HG02970 (cell line): ENCODE data around the gene ITGBL1.
"Not testable (repeated sequence)": the region's sequence is repeated elsewhere in the genome, so short reads cannot be mapped to it uniquely, and the experiment has no call there.

Source experiments
- ATAC-seq: cut with Tn5 transposase; IDR thresholded peaks from one replicate; pipeline ENCODE4 v1.9.1; 2021; ENCODE audit warnings: mild to moderate bottlenecking, moderate library complexity, moderate number of reproducible peaks; ENCODE audit not compliant: unreplicated experiment, low FRiP score

Gene ITGBL1

DNA sequence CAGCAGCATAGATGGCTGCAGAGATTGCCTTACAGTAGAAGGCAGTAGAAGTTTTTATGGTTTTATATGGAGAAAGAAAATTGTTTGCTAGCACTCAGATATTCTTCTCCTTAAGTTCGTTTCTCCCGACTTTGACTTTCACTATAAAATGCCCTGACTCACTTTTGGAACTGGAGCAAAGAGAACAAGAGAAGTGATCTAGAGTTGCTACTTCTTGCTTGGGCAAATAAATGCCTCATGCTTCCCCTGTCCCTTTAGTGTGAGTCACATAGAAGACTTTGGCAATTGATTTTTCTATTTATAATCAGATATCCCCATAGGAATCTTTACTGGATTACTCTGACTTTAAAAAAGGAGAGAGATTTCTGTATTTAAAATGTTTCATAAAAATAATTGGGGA, 46.9 kb downstream of the ITGBL1 start:
- no peak for ATAC-seq

DNA sequence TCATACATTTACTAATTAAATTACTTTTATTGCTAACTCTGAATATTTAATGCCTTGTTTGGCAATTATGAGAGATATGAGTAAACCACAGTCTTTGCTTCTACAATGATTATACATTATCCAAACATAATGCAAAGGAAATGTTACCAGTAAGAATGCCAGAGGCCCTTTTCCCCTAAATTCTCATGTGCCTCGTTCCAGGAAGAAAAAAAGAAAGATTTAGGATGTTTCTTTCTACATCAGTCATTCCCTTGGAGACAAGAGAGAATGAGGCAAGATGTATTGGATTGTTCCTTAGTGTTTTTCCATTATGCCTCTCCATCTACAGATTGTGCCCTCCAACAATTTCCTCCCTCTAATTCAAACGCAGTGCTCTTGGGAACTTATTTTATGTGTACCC, 50.1 kb downstream of the ITGBL1 start:
- no peak for ATAC-seq

DNA sequence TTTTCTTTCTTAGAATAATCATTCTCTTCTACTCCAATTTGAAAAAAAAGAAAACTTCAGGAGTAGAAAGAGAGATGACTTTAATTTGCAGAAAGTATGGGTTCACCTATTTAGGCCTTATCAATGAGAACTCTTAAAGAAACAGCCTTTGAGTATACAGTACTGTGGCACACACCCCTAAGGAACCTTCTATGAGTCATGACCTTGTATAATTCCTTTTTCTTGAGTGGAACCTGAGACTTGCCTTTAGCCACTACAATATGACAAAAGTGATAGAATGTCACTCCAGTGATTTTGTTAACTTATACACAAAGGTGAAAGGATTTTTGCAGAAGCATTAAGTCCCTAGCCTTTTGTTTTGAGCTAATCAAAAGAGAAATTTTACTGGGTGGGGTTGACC, 58.7 kb downstream of the ITGBL1 start:
- no peak for ATAC-seq

- no peak for ATAC-seq
Measured at GRCh38 chr13:101511766-101512165, 59.3 kb downstream of the ITGBL1 start.

- ATAC-seq: no peak
Measured at GRCh38 chr13:101512650-101513049, 60.2 kb downstream of the ITGBL1 start.

DNA sequence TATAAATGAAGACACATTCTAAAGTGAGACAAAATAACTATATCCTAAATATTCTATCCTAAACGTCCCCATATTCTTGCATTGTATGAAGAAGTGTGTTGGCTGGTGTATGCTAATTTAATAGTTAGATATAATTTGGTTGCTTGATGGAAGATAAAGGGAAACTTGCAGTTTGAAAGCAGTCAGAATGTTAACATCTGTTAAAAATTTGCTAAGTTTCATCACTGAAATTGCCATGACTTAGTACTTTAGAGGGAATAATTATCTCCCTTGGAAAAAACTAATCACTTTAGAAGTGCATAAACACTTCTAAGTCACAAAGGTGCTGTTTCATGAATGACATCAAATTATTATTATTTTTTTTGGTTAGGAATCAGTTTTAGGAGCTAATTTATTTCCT, 61.6 kb downstream of the ITGBL1 start:
- no peak for ATAC-seq

GRCh38 chr13:101514695-101515275, 62.3 kb downstream of the ITGBL1 start:
- ATAC-seq: no peak

GRCh38 chr13:101515504-101515903, 63.0 kb downstream of the ITGBL1 start:
- no peak for ATAC-seq

DNA sequence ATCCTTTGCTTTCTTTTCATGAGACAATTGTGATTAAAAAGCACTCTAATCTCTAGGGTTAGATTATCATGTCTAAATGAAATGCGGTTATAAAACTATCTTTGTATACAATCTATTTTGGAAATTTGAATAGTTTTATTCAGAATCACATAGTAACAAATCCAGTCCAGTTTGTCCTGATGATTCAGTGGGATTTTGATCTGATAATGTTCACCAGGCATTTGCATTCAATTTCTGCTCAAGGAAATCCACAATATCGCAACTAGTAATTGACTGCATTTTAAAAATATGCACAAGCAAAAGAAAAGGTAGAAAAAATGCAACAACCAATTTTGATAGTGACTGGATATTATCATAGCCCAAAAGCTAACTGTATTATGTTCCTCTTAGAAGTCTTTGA, 63.8 kb downstream of the ITGBL1 start:
- no peak for ATAC-seq

DNA sequence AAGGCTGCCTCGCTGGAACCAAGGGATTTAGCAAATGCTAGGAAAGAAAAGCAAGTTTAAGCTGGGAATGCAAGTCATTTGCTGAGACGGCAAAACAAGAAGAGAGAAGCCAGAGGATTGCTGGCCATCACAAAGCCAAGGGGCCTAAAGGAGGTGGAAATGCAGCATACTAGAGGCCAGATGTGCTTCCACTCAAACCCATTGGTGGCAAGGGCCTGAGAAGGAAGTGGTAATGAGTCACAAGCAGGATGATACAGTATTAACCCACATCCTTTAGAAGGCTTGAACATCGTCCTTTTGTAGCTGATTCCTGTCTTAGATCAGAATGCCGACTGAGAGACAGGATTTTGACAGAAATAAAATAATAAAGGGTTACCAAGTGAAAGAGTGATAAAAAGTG, 68.2 kb downstream of the ITGBL1 start:
- ATAC-seq: no peak

DNA sequence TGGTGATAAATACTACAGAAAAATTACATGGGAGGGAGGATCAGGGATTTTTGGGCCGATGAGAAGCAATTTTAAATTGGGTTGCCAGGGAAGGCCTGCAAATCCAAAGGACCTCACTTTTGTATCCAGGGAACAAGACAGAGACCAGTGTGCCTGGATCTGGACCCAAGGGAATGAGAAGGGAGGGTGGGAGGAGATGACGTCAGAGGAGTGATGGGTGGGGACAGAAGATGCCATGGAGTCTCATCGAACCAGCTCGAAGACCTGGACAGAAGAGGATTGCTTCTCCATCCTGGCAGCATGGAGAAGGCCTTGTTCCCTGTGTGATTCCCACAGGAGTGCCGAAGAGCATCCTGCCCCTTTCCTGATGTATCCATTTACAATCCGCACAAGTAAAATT, 68.9 kb downstream of the ITGBL1 start:
- ATAC-seq: no peak

- ATAC-seq: no peak
Measured at GRCh38 chr13:101522607-101523006, 70.1 kb downstream of the ITGBL1 start.

GRCh38 chr13:101523154-101524131, 71.0 kb downstream of the ITGBL1 start:
- ATAC-seq: no peak

DNA sequence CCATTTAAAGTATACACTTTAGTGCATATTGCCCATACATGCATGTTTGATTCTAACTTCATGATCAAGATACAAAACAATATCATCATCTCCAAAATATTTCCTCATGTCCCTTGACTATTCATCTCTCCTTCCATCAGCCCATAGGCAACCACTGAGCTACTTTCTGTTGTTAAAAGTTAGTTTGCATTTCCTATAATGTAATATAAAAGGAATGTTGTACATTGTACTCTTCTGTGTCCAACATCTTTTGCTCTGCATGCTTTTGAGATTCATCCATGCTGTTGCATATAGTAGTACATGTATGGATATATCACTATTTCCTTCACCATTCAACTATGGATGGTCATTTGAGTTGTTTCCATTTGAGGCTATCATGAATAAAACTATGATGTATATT, 74.7 kb downstream of the ITGBL1 start:
- ATAC-seq: no peak

GRCh38 chr13:101529422-101529821, 76.9 kb downstream of the ITGBL1 start:
- ATAC-seq: no peak

DNA sequence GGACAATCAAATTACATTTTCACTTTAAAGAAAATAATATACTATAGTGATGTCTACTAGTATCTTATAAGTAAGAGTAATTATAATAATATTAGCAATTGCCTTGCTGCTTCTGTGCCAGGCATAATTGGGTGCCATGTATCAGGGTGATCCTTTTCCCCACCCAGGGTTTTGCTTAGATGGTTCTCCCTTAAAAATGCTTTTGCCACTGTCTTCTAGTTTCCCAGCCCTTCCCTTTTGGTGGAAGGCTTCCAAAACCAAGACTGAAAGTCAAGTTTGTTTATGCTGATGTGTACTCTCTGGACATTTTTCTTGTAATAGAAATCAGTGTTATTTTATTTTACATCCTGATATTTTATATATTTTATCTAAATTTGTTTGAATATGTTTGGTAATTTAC, 77.8 kb downstream of the ITGBL1 start:
- ATAC-seq: no peak

DNA sequence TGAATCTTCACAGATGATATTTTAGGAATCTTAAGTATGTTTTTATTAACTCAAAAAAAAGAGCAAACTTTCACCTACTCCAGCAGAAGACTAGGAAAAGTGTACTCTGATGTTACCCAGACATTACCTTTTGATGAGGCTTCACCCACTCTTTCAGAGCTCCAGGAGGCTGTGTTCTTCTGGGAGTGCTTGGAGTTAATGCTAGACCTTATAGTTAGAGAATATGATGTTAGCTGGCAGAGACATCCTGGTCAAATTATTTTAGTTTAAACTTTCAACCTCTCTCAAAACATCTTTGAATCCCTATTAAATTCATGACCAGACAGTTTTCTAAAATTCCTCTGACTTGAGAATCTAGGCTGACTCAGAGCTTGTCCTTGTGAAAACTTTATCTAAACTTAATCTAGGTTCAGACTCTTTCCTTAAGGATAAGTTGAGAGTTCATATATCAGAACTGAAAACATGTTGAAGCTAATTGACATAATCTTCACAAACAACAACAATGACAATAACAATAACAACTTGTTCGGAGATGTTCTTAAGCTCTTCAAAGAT, 82.8 kb downstream of the ITGBL1 start:
- no peak for ATAC-seq

DNA sequence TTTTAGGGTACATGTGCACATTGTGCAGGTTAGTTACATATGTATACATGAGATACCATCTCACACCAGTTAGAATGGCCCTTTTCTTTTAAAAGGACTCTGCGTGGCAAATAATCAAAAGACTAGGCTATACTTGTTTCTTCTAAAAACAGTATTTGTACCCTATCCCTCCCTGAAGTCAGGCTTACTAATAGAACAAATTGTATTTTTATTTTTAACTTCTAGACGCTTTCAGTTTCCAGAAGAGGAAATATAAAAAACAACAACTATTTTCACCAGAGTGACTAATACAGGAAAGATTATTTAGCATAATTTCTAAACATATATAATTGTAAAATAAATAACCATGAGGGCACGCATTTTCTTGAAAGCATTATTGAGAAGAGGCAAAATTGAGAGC, 83.6 kb downstream of the ITGBL1 start:
- ATAC-seq: no peak

GRCh38 chr13:101544544-101544943, 92.1 kb downstream of the ITGBL1 start:
- not testable (repeated sequence) for ATAC-seq

- ATAC-seq: no peak
Measured at GRCh38 chr13:101544979-101545378, 92.5 kb downstream of the ITGBL1 start.

GRCh38 chr13:101545521-101545920, 93.0 kb downstream of the ITGBL1 start:
- no peak for ATAC-seq

GRCh38 chr13:101552286-101552685, 99.8 kb downstream of the ITGBL1 start:
- no peak for ATAC-seq
